Gastrocnemius medialis (tissue), 4 donors: ENCODE measurements around the gene AFF1.

Experiments
- POLR2A ChIP-seq, 2 donors: fragments of 450-650 bp; IDR thresholded peaks; one replicate each; pipeline ENCODE4 v1.6.1; 2017; ENCODE audit warnings: antibody characterized with exemption in 2 of 2, mild to moderate bottlenecking in 2 of 2, moderate library complexity in 2 of 2
- TF ChIP-seq, protein P1 (sequence below), 5 experiments: fragments of 450-650 bp in 3 of 5; fragments of 200-600 bp in 2 of 5; sonication (generic) in 2 of 5; IDR thresholded peaks in 4 of 5; conservative IDR thresholded peaks in 1 of 5; 1 replicate in 4 of 5; 2 replicates in 1 of 5; pipeline ENCODE4 v1.5.1; 2016 to 2019; ENCODE audit warnings: antibody characterized with exemption in 5 of 5, mild to moderate bottlenecking in 3 of 5, moderate library complexity in 3 of 5

DNA sequence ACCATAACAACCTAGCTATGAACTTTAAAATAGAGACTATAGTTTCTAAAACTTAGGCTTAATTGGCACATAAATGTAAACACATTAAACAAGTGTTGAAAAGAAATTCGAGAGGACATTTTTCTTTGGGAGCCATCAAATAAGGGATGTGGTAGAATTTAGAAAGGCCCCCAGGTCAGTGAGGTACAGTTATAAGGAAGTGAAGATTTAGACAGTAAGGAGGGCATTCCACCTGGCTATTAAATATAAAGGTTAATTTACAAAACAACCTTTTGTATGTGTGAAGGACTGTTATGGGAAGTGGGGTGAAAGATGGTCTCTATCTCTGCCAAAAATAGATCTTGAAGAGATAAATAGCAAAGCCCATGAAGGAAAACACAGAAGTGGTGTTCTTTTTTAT is 83.9 kb downstream of the AFF1 start:
- TF ChIP-seq, protein P1, sequence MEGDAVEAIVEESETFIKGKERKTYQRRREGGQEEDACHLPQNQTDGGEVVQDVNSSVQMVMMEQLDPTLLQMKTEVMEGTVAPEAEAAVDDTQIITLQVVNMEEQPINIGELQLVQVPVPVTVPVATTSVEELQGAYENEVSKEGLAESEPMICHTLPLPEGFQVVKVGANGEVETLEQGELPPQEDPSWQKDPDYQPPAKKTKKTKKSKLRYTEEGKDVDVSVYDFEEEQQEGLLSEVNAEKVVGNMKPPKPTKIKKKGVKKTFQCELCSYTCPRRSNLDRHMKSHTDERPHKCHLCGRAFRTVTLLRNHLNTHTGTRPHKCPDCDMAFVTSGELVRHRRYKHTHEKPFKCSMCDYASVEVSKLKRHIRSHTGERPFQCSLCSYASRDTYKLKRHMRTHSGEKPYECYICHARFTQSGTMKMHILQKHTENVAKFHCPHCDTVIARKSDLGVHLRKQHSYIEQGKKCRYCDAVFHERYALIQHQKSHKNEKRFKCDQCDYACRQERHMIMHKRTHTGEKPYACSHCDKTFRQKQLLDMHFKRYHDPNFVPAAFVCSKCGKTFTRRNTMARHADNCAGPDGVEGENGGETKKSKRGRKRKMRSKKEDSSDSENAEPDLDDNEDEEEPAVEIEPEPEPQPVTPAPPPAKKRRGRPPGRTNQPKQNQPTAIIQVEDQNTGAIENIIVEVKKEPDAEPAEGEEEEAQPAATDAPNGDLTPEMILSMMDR (IDR thresholded peaks at IDR 0.05 in 4 of 5, conservative IDR thresholded peaks at IDR 0.05 in 1 of 5), result no peak
- no peak for TF ChIP-seq POLR2A (IDR thresholded peaks at IDR 0.05)
